H1 (cell line): ENCODE data around the gene LRP11. TPM values are rescaled to one million over a fixed set of nuclear protein-coding genes. Genes with fewer than 3 reads are reported as not detected.

Experiments used
- CTCF ChIA-PET: fragments of 300-600 bp; sonication (Branson Sonifier 250); formaldehyde crosslinking; loops from one replicate; lab custom pipeline; 2021; ENCODE audit not compliant: partially characterized antibody; lab: Charles Lee
- POLR2A ChIA-PET: fragments of 300-600 bp; sonication (Branson Sonifier 250); formaldehyde crosslinking; loops from one replicate; lab custom pipeline; 2021; ENCODE audit warnings: inconsistent platforms; ENCODE audit not compliant: partially characterized antibody; lab: Charles Lee
- DNase-seq, 2 experiments: peaks; one replicate each; pipeline versions ENCODE4 v3.0.0 to v3.0.0-alpha.2; 2010 to 2022; ENCODE audit warnings: low spot score in 2 of 2, low read depth in 1 of 2, mixed read lengths in 1 of 2
- FAIRE-seq: peaks from 2 replicates; lab custom pipeline; 2011; peaks lifted over from hg19 to GRCh38; lab: Jason Lieb, UNC
- H2AFZ ChIP-seq: 2 replicates; pipeline ENCODE4 v1.8.1; 2012; ENCODE audit warnings: low read length, inconsistent platforms
- H2AK5ac ChIP-seq: 2 replicates; pipeline ENCODE4 v1.6.1; 2013; ENCODE audit warnings: low read depth, low read length
- H2BK120ac ChIP-seq: replicated peaks from 2 replicates; pipeline ENCODE3; 2013; ENCODE audit warnings: low read depth, low read length, inconsistent platforms
- H2BK12ac ChIP-seq: 2 replicates; pipeline ENCODE4 v1.6.1; 2013; ENCODE audit warnings: low read depth, low read length
- H2BK15ac ChIP-seq: 2 replicates; pipeline ENCODE4 v1.6.1; 2013; ENCODE audit warnings: low read length
- H2BK20ac ChIP-seq: 2 replicates; pipeline ENCODE4 v1.6.1; 2013; ENCODE audit warnings: low read length
- H2BK5ac ChIP-seq: 2 replicates; pipeline ENCODE4 v1.6.1; 2013; ENCODE audit warnings: low read depth, low read length
- H3K14ac ChIP-seq: 2 replicates; pipeline ENCODE4 v1.6.1; 2013; ENCODE audit warnings: inconsistent platforms; ENCODE audit not compliant: insufficient read length
- H3K18ac ChIP-seq: 2 replicates; pipeline ENCODE4 v1.6.1; 2013; ENCODE audit warnings: low read length; ENCODE audit errors: extremely low read depth
- H3K23ac ChIP-seq: 2 replicates; pipeline ENCODE4 v1.6.1; 2013; ENCODE audit warnings: inconsistent platforms; ENCODE audit not compliant: insufficient read length
- H3K23me2 ChIP-seq: 2 replicates; pipeline ENCODE4 v1.6.1; 2013; ENCODE audit warnings: low read depth, low read length
- H3K27ac ChIP-seq: 2 replicates; pipeline ENCODE4 v1.6.1; 2011; ENCODE audit warnings: low read depth, low read length, inconsistent platforms
- H3K27me3 ChIP-seq, 4 experiments: replicated peaks in 1 of 4; 1 replicate in 1 of 4; 2 replicates in 3 of 4; pipeline versions ENCODE4 v1.6.1 to v1.8.1; 2011 to 2013; ENCODE audit warnings: low read length in 3 of 4, mild to moderate bottlenecking in 3 of 4, inconsistent platforms in 2 of 4, mixed read lengths in 2 of 4, moderate library complexity in 1 of 4; ENCODE audit not compliant: control insufficient read depth in 3 of 4, insufficient read depth in 3 of 4; ENCODE audit errors: extremely low read depth in 1 of 4
- H3K36me3 ChIP-seq, 4 experiments: 2 replicates each; pipeline versions ENCODE4 v1.6.1 to v1.8.1; 2011 to 2013; ENCODE audit warnings: mild to moderate bottlenecking in 4 of 4, low read length in 3 of 4, moderate library complexity in 2 of 4, control low read depth in 1 of 4, inconsistent platforms in 1 of 4; ENCODE audit not compliant: insufficient read depth in 4 of 4, control insufficient read depth in 2 of 4
- H3K4ac ChIP-seq: replicated peaks from 2 replicates; pipeline ENCODE3; 2013; ENCODE audit warnings: low read length, low read depth, mixed read lengths, inconsistent platforms; ENCODE audit not compliant: insufficient read length
- H3K4me1 ChIP-seq, 4 experiments: replicated peaks in 1 of 4; 1 replicate in 1 of 4; 2 replicates in 3 of 4; pipeline versions ENCODE4 v1.6.1 to v1.8.1; 2011 to 2013; ENCODE audit warnings: low read length in 3 of 4, inconsistent platforms in 2 of 4, mixed read lengths in 1 of 4; ENCODE audit not compliant: insufficient read depth in 4 of 4, control insufficient read depth in 3 of 4
- H3K4me2 ChIP-seq, 2 experiments: 2 replicates each; pipeline versions ENCODE4 v1.6.1 to v1.8.1; 2011 to 2013; ENCODE audit warnings: low read depth in 2 of 2, low read length in 2 of 2, control low read depth in 1 of 2, inconsistent platforms in 1 of 2, mild to moderate bottlenecking in 1 of 2; ENCODE audit not compliant: insufficient read depth in 1 of 2
- H3K4me3 ChIP-seq, 4 experiments: fragments of 200-600, 300-600 bp in 1 of 4; sonication (generic), shearing (Covaris generic), sonication (Bioruptor Twin) in 1 of 4; 2 replicates each; pipeline versions ENCODE4 v1.5.1 to v1.8.1; 2011 to 2016; ENCODE audit warnings: low read length in 4 of 4, low read depth in 3 of 4, control low read depth in 2 of 4, inconsistent platforms in 2 of 4, mild to moderate bottlenecking in 2 of 4, mixed read lengths in 1 of 4, moderate library complexity in 1 of 4; ENCODE audit not compliant: insufficient read depth in 2 of 4; ENCODE audit errors: extremely low read depth in 1 of 4
- H3K56ac ChIP-seq: replicated peaks from 2 replicates; pipeline ENCODE3; 2013; ENCODE audit warnings: low read depth, mild to moderate bottlenecking, mixed read lengths, low read length, inconsistent platforms; ENCODE audit not compliant: insufficient read length
- H3K79me1 ChIP-seq: 2 replicates; pipeline ENCODE4 v1.6.1; 2013; ENCODE audit warnings: low read depth, low read length, control low read depth
- H3K79me2 ChIP-seq, 2 experiments: 2 replicates each; pipeline versions ENCODE4 v1.6.1 to v1.8.1; 2012 to 2013; ENCODE audit warnings: low read length in 2 of 2, mild to moderate bottlenecking in 2 of 2, inconsistent platforms in 1 of 2; ENCODE audit not compliant: insufficient read depth in 2 of 2, control insufficient read depth in 1 of 2
- H3K9ac ChIP-seq, 4 experiments: replicated peaks in 1 of 4; 1 replicate in 1 of 4; 2 replicates in 3 of 4; pipeline versions ENCODE4 v1.6.1 to v1.8.1; 2011 to 2013; ENCODE audit warnings: low read depth in 3 of 4, low read length in 3 of 4, control low read depth in 2 of 4, mild to moderate bottlenecking in 2 of 4, moderate library complexity in 2 of 4, inconsistent platforms in 1 of 4; ENCODE audit errors: extremely low read depth in 1 of 4
- H3K9me3 ChIP-seq, 2 experiments: 2 replicates each; pipeline versions ENCODE4 v1.6.1 to v1.8.1; 2012 to 2013; ENCODE audit warnings: mild to moderate bottlenecking in 2 of 2, moderate library complexity in 2 of 2, control low read depth in 1 of 2, inconsistent platforms in 1 of 2, low read depth in 1 of 2, low read length in 1 of 2, mixed read lengths in 1 of 2; ENCODE audit not compliant: insufficient read depth in 2 of 2
- H4K20me1 ChIP-seq, 2 experiments: replicated peaks in 1 of 2; 2 replicates each; pipeline versions ENCODE3 to v1.8.1; 2011 to 2013; ENCODE audit warnings: inconsistent platforms in 2 of 2, low read length in 2 of 2, mild to moderate bottlenecking in 1 of 2; ENCODE audit not compliant: insufficient read depth in 2 of 2, control insufficient read depth in 1 of 2
- H4K5ac ChIP-seq: 2 replicates; pipeline ENCODE4 v1.6.1; 2013; ENCODE audit warnings: low read length, low read depth, mixed read lengths, inconsistent platforms; ENCODE audit not compliant: insufficient read length
- H4K8ac ChIP-seq: 2 replicates; pipeline ENCODE4 v1.8.0; 2013; ENCODE audit warnings: mild to moderate bottlenecking, moderate library complexity, low read length, inconsistent platforms; ENCODE audit not compliant: insufficient read depth; ENCODE audit errors: extremely low read depth
- H4K91ac ChIP-seq: replicated peaks from 2 replicates; pipeline ENCODE3; 2013; ENCODE audit warnings: low read length, mixed read lengths, inconsistent platforms; ENCODE audit not compliant: insufficient read length
- ATF2 ChIP-seq: IDR thresholded peaks from 2 replicates; pipeline ENCODE4 v1.6.1; 2012; ENCODE audit warnings: low read length, inconsistent platforms
- FOSL1 ChIP-seq: IDR thresholded peaks from 2 replicates; pipeline ENCODE4 v1.6.1; 2011; ENCODE audit warnings: mild to moderate bottlenecking, low read depth, low read length, moderate library complexity; ENCODE audit not compliant: insufficient read depth
- GABPA ChIP-seq: IDR thresholded peaks from 2 replicates; pipeline ENCODE4 v1.6.1; 2011; ENCODE audit warnings: mild to moderate bottlenecking, low read length, moderate library complexity, borderline replicate concordance; ENCODE audit not compliant: insufficient read depth
- KDM5A ChIP-seq: fragments of 200-600 bp; IDR thresholded peaks from 2 replicates; pipeline ENCODE4 v1.7.1; 2012; ENCODE audit warnings: mild to moderate bottlenecking, low read length, inconsistent platforms, mixed read lengths
- RAD21 ChIP-seq, 2 experiments: IDR thresholded peaks in 1 of 2; conservative IDR thresholded peaks in 1 of 2; 2 replicates each; pipeline ENCODE4 v1.6.1; 2011; ENCODE audit warnings: low read depth in 2 of 2, low read length in 2 of 2, improper control_type of control experiment in 1 of 2, inconsistent platforms in 1 of 2, mild to moderate bottlenecking in 1 of 2, moderate library complexity in 1 of 2
- RBBP5 ChIP-seq: IDR thresholded peaks from 2 replicates; pipeline ENCODE4 v1.7.1; 2012; ENCODE audit warnings: low read depth, mild to moderate bottlenecking, inconsistent platforms, low read length, moderate library complexity, borderline replicate concordance
- SIRT6 ChIP-seq: IDR thresholded peaks from one replicate; pipeline ENCODE4 v1.7.1; 2012; ENCODE audit warnings: low read length, inconsistent platforms
- TCF12 ChIP-seq: IDR thresholded peaks from 2 replicates; pipeline ENCODE4 v1.6.1; 2011; ENCODE audit warnings: low read depth, mild to moderate bottlenecking, low read length
- TEAD4 ChIP-seq: IDR thresholded peaks from 2 replicates; pipeline ENCODE4 v1.6.1; 2012; ENCODE audit warnings: low read depth, low read length, inconsistent platforms, mixed read lengths
- YY1 ChIP-seq: IDR thresholded peaks from 2 replicates; pipeline ENCODE4 v1.6.1; 2011; ENCODE audit warnings: low read depth, mild to moderate bottlenecking, low read length
- WGBS, 2 experiments: shearing (Covaris generic) in 1 of 2; methylation state at CpG; one replicate each; pipeline versions ENCODE4 v1.1.6 to v1.1.7; 2013 to 2015; ENCODE audit warnings: low lambda C conversion rate in 2 of 2, mixed read lengths in 2 of 2, inconsistent platforms in 1 of 2, low coverage in 1 of 2, missing lambda C conversion rate in 1 of 2; ENCODE audit not compliant: insufficient replicate concordance in 2 of 2, insufficient coverage in 1 of 2, insufficient read length in 1 of 2; ENCODE audit errors: extremely low coverage in 1 of 2, missing lambda C conversion rate in 1 of 2; 5-methylcytosine and 5-hydroxymethylcytosine counted together
- polyA plus RNA-seq, 7 experiments: library from polyadenylated mRNA; depleted of rRNA in 3 of 7; stranded (reverse) in 5 of 7; unstranded in 2 of 7; fragments of >200 nt in 5 of 7; fragments of 200-250 nt in 2 of 7; gene quantifications; 1 replicate in 5 of 7; 2 replicates in 1 of 7; 4 replicates in 1 of 7; pipeline versions ENCODE4 v1.2.1 to v1.2.3, GENCODE V29; 2011 to 2013; ENCODE audit warnings: missing spikeins in 2 of 7, mixed read lengths in 2 of 7
- total RNA-seq: library from RNA; stranded (reverse); fragmentation: NEBNext Ultra II Directional; extraction: Animal tissue kit (Norgen Biotek cat#: 25700); gene quantifications from 2 replicates; pipeline ENCODE4 v1.2.1, GENCODE V29; 2021

The LRP11 gene
- total and polyA plus RNA-seq, 2 of the 8 experiments (the other 6 are each of a cell fraction or from before 2014, with no cell fraction given) = 11.0 to 20.0 TPM

GRCh38 chr6:149891259-149891658 is 27.1 kb upstream of the LRP11 start:
- no peaks in the 10 kb centered on the region for H3K27me3 ChIP-seq
- H3K9ac ChIP-seq = no peak overlapping the region
- H3K79me1 ChIP-seq = no peaks in the 10 kb centered on the region
- no peak overlapping the region for H2BK5ac ChIP-seq
- peaks cover 0 to 4% (median 0%) of the 10 kb centered on the region in 4 experiments; a peak in 2 of 7 replicates for H3K4me1 ChIP-seq
- H3K23ac ChIP-seq = no peak overlapping the region
- no peaks in the 10 kb centered on the region; the same call in 1 of the 2 replicates for H3K23me2 ChIP-seq
- H3K14ac ChIP-seq = no peak overlapping the region
- H3K4ac ChIP-seq = no peak overlapping the region
- FAIRE-seq (no peak), DNase-seq (no peak)
- no peaks in the 10 kb centered on the region for H3K36me3 ChIP-seq
- H3K18ac ChIP-seq = no peak overlapping the region
- no peak overlapping the region for H2AFZ ChIP-seq
- no peak overlapping the region for H3K27ac ChIP-seq
- no peak overlapping the region for H4K91ac ChIP-seq
- no peak overlapping the region for H3K56ac ChIP-seq
- H2AK5ac ChIP-seq = no peak overlapping the region
- no peak overlapping the region for H4K5ac ChIP-seq
- H3K79me2 ChIP-seq = no peaks in the 10 kb centered on the region
- H4K20me1 ChIP-seq = no peaks in the 10 kb centered on the region
- H2BK20ac ChIP-seq = no peak overlapping the region
- ChIA-PET CTCF (interaction anchor here (0.6 to 1.3 kb wide), 2 partner anchors 116 to 168 kb away, joined by 3 read pairs; no protein-coding TSS in a partner anchor), POLR2A (no interaction called here)
- H2BK12ac ChIP-seq = no peak overlapping the region
- no peak overlapping the region for H2BK15ac ChIP-seq
- H3K4me3 ChIP-seq = no peak overlapping the region
- H3K4me2 ChIP-seq = no peak overlapping the region
- no peak overlapping the region for H4K8ac ChIP-seq
- 80 to 100% methylated on average over 2 to 3 of the region's 3 CpGs for WGBS, 2 experiments
- H3K9me3 ChIP-seq = no peaks in the 10 kb centered on the region
- H2BK120ac ChIP-seq = no peak overlapping the region
- TF ChIP-seq TEAD4 (no peak), GABPA (no peak), KDM5A (no peak), FOSL1 (no peak), ATF2 (no peak), YY1 (no peak), RAD21 (IDR thresholded peaks at IDR 0.05 in 1 of 2, conservative IDR thresholded peaks at IDR 0.05 in 1 of 2; ENCODE audit: low read depth in 2 of 2, low read length in 2 of 2) (no peak), RBBP5 (no peak), TCF12 (no peak), SIRT6 (no peak)
